HepG2 (cell line): Measurements from ENCODE around the gene YEATS4. TPM values are rescaled to one million over a fixed set of nuclear protein-coding genes. Genes with fewer than 3 reads are reported as not detected.
A peak's percentile ranks its signal among the peaks of the same experiment; 100 is the strongest.

Experiments used
- ATF7-NPFF ChIP-seq: sonication (generic); formaldehyde crosslinking; IDR thresholded peaks from 2 replicates; pipeline ENCODE4 v1.8.1; 2023; ENCODE audit warnings: mild to moderate bottlenecking, low read depth, missing genetic modification reagents, moderate library complexity
- BRCA1 ChIP-seq: sonication (generic); formaldehyde crosslinking; IDR thresholded peaks from 2 replicates; pipeline ENCODE4 v1.4.0; 2020; ENCODE audit warnings: missing genetic modification reagents
- ELF4 ChIP-seq: sonication (generic); formaldehyde crosslinking; IDR thresholded peaks from 2 replicates; pipeline ENCODE4 v1.5.0; 2020; ENCODE audit warnings: missing genetic modification reagents, mild to moderate bottlenecking, moderate library complexity, borderline replicate concordance
- ELK4 ChIP-seq: sonication (generic); formaldehyde crosslinking; IDR thresholded peaks from 2 replicates; pipeline ENCODE4 v1.9.0; 2021; ENCODE audit warnings: missing genetic modification reagents, borderline replicate concordance
- EZH2 ChIP-seq: conservative IDR thresholded peaks from 2 replicates; pipeline ENCODE4 v1.6.1; 2012; ENCODE audit warnings: mild to moderate bottlenecking, low read depth, low read length, moderate library complexity
- KMT2A ChIP-seq: sonication (generic); formaldehyde crosslinking; IDR thresholded peaks from 2 replicates; pipeline ENCODE4 v1.4.0; 2020; ENCODE audit warnings: missing genetic modification reagents
- NFE2L1 ChIP-seq: sonication (generic); formaldehyde crosslinking; IDR thresholded peaks from 2 replicates; pipeline ENCODE4 v1.4.0; 2020; ENCODE audit warnings: missing genetic modification reagents, mild to moderate bottlenecking, borderline replicate concordance
- NFKB2 ChIP-seq: sonication (generic); formaldehyde crosslinking; IDR thresholded peaks from 2 replicates; pipeline ENCODE4 v1.4.0; 2020; ENCODE audit warnings: missing genetic modification reagents, borderline replicate concordance
- NPAS2 ChIP-seq: sonication (generic); formaldehyde crosslinking; IDR thresholded peaks from 2 replicates; pipeline ENCODE4 v1.8.0; 2022; ENCODE audit warnings: mild to moderate bottlenecking, missing genetic modification reagents, borderline replicate concordance
- RARA ChIP-seq: IDR thresholded peaks from 2 replicates; pipeline ENCODE4 v1.6.1; 2016; ENCODE audit warnings: missing genetic modification reagents, missing compliant biosample characterization
- SRF ChIP-seq: IDR thresholded peaks from 2 replicates; pipeline ENCODE4 v1.6.1; 2011; ENCODE audit warnings: mild to moderate bottlenecking, low read depth, low read length, moderate library complexity
- TFDP2 ChIP-seq: sonication (generic); formaldehyde crosslinking; IDR thresholded peaks from 2 replicates; pipeline ENCODE4 v1.4.0; 2020; ENCODE audit warnings: missing genetic modification reagents
- TSC22D2 ChIP-seq: sonication (generic); formaldehyde crosslinking; IDR thresholded peaks from 2 replicates; pipeline ENCODE4 v1.5.1; 2020; ENCODE audit warnings: missing genetic modification reagents, mild to moderate bottlenecking, borderline replicate concordance
- U2AF2 ChIP-seq: fragments of 200-400 bp; formaldehyde crosslinking; IDR thresholded peaks from 2 replicates; pipeline ENCODE4 v1.6.1; 2017; ENCODE audit warnings: low read depth, mild to moderate bottlenecking, low read length
- ZFP82 ChIP-seq: sonication (generic); formaldehyde crosslinking; IDR thresholded peaks from 2 replicates; pipeline ENCODE4 v1.5.1; 2020; ENCODE audit warnings: mild to moderate bottlenecking, missing genetic modification reagents, borderline replicate concordance
- ZNF20 ChIP-seq: sonication (generic); formaldehyde crosslinking; IDR thresholded peaks from 2 replicates; pipeline ENCODE4 v1.4.0; 2020; ENCODE audit warnings: mild to moderate bottlenecking, moderate library complexity, missing genetic modification reagents
- ZNF577 ChIP-seq: sonication (generic); formaldehyde crosslinking; IDR thresholded peaks from 2 replicates; pipeline ENCODE4 v1.4.0; 2020; ENCODE audit warnings: mild to moderate bottlenecking, low read depth, missing genetic modification reagents, borderline replicate concordance
- ZNF746 ChIP-seq: sonication (generic); formaldehyde crosslinking; IDR thresholded peaks from 2 replicates; pipeline ENCODE4 v1.8.0; 2022; ENCODE audit warnings: mild to moderate bottlenecking, missing genetic modification reagents
- ZNF777 ChIP-seq: sonication (generic); formaldehyde crosslinking; IDR thresholded peaks from 2 replicates; pipeline ENCODE4 v1.4.0; 2020; ENCODE audit warnings: missing genetic modification reagents
- ZNF784 ChIP-seq: sonication (generic); formaldehyde crosslinking; IDR thresholded peaks from 2 replicates; pipeline ENCODE4 v1.5.1; 2020; ENCODE audit warnings: missing genetic modification reagents, mild to moderate bottlenecking, borderline replicate concordance
- polyA plus RNA-seq, 8 experiments: library from polyadenylated mRNA; depleted of rRNA in 3 of 8; stranded (reverse) in 7 of 8; unstranded in 1 of 8; fragments of >200 nt; fragmentation: Illumina TruSeq in 4 of 8; extraction: Trizol in 4 of 8; gene quantifications; 2 replicates each; pipeline versions ENCODE4 v1.2.1 to v1.2.3, GENCODE V29; 2011 to 2016; ENCODE audit warnings: low read depth in 4 of 8, missing spikeins in 1 of 8, mixed read lengths in 1 of 8; ENCODE audit not compliant: insufficient read depth in 1 of 8
- total RNA-seq, 5 experiments: library from RNA; depleted of rRNA; stranded (reverse); fragments of >200 nt; fragmentation: Illumina TruSeq; extraction: Trizol; gene quantifications; 2 replicates each; pipeline ENCODE4 v1.2.3, GENCODE V29; 2016; ENCODE audit warnings: low read depth in 1 of 5

Gene YEATS4
- total and polyA plus RNA-seq, 2 of the 13 experiments (the other 11 are each of a cell fraction or from before 2014, with no cell fraction given): 16.8 to 45.0 TPM

- TF ChIP-seq TSC22D2 (CRISPR knock-in tag) (peak; percentile 54; the same call in 1 of the 2 replicates), ZFP82 (no peak; the same call in none of the 2 replicates), ATF7-NPFF (CRISPR knock-in tag) (peak; percentile 89), ZNF577 (CRISPR knock-in tag) (peak; percentile 82; the same call in 1 of the 2 replicates), ZNF20 (CRISPR knock-in tag) (peak; percentile 73; the same call in 1 of the 2 replicates), ZNF777 (peak; percentile 66; the same call in 1 of the 2 replicates), RARA (no peak), U2AF2 (no peak), TFDP2 (CRISPR knock-in tag) (peak; percentile 99), NPAS2 (no peak), ZNF784 (CRISPR knock-in tag) (0 out of 2 replicates have a peak, but pooled peaks have one; percentile 40), ELF4 (no peak), ELK4 (CRISPR knock-in tag) (no peak), KMT2A (CRISPR knock-in tag) (peak; percentile 72; the same call in 1 of the 2 replicates), NFKB2 (CRISPR knock-in tag) (peak; percentile 85; the same call in 1 of the 2 replicates), ZNF746 (peak; percentile 82), BRCA1 (CRISPR knock-in tag) (peak; percentile 68; the same call in 1 of the 2 replicates), EZH2 (no peak), NFE2L1 (CRISPR knock-in tag) (no peak), SRF (peak; percentile 81)
Observed at GRCh38 chr12:69359531-69360347, at the start of gene YEATS4 (continued).
